Measurements from ENCODE around the gene SLC25A18.

The SLC25A18 gene

GRCh38 chr22:17570851-17571631 is 7.7 kb downstream of the SLC25A18 start:
- DNase-seq (ENCODE audit: low read depth): no peak

GRCh38 chr22:17575151-17575550 is 11.9 kb downstream of the SLC25A18 start:
- DNase-seq (ENCODE audit: low read depth): no peak

DNA sequence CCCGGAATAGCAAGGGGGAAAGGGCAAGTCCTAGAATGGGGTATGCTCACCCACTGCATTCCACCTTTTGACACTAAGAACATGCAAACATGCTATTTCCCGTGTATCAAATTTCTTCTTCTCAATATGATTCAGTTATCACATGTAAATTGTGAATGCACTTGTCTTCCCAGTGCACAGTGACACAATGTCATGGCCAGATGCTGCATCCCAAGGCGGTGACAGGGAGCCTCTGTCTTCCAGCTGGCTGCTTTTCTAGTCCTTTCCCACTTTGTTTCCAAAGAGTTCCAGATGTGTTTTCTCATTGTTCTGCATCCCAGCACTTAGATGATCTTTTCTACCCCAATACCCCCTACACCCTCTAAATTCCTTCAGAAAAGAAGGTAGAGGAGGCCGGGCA is 12.4 kb downstream of the SLC25A18 start:
- DNase-seq (ENCODE audit: low read depth): no peak

DNA sequence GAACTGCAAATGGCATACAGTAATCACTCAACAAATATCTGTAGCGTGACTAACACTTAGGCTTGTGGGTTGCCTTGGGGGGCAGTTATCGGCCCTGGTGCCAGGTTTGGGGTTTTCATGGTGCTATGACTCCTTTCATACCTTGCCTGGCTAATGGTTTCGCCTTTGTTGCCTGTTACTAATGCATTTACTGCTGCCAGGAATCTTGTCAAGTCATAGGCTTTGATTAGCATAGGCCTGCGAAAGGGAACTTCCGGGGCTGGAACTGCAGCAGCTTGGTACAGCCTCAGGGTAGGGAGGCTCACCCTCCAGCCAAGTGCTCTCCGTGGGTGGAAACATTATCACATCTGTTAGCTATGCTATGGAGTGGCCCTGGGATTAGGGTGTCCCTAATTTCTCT is 13.2 kb downstream of the SLC25A18 start:
- no peak for DNase-seq (ENCODE audit: low read depth)

DNA sequence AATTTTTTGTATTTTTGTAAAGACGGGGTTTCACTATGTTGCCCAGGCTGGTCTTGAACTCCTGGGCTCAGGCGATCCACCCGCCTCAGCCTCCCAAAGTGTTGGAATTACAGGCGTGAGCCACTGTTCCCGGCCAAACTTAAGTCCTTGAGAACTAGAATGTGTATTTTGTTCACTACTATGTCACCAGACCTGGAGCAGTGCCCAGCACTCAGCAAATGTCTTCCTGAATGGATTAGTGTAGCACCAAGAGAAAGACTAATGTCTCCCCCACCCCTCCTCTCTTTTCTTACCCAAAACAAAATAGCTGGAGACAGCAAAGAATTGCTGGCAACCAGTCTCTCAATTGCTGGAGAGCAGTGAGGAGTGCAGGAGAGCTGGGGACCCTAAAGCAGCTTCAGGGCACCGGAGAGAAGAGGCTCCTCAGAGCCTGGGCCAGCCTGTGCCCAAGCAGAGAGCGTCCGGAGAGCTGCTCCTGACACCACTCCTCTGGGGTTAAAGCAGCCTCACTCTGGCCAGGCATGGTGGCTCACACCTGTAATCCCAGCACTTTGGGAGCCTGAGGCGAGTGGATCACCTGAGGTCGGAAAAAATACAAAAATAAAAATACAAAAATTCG is 14.9 kb downstream of the SLC25A18 start:
- DNase-seq (ENCODE audit: low read depth): no peak

DNA sequence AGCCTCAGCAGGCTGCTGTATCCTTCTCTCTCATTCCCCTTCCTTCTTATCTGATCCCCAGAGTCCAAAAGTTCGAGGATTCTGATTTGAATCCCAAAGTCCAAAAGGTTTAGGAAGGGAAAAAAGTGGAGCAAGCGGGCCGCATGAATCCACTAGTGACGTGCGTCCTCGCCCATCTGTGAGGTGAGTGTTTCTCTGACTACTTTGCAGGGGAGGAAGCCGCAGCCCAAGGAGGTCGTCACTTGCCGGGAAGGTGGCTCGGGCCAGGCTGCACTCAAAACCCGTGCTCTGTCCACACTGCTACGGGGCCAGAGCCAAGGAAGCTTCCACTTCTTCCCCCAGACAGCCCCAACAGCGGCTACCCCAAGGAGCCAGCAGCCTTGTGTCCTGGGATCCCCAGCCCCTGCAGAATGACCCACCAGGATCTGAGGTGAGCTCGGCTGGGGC is 16.3 kb downstream of the SLC25A18 start:
- no peak for DNase-seq (ENCODE audit: low read depth)

DNA sequence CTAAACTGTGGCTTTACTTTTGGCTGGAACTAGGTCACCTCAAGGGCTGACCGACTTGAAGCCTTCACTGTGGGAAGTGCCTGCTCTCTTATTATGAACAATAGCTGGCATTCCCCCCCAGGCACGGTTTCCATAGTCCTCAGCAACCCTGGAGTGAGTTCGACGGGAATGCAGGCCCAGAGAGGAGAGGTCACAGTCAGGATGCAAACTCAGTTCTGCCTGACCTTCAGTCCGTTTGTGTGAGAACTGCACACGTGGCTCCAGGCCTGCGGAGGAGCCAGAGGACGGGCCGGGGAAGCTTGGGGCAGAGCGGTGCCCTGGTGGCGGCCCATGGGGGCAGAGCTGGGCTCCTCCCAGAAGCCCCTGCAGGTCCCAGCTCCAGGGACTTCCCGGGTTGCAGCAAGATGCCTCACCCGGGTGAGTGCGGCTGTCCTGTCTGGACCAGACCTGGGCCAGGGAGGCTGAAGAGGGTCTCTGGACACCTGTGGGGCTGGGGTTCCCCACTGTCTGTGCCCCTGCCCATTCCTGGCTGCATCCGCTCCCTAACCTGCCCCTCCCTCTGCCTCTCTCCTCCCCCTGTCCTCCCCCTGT is 17.2 kb downstream of the SLC25A18 start:
- DNase-seq (ENCODE audit: low read depth): no peak

GRCh38 chr22:17581056-17581455 is 17.8 kb downstream of the SLC25A18 start:
- no peak for DNase-seq (ENCODE audit: low read depth)

- DNase-seq (ENCODE audit: low read depth): no peak
Observed at GRCh38 chr22:17581631-17582030, 18.3 kb downstream of the SLC25A18 start.

GRCh38 chr22:17583151-17583550 is 19.9 kb downstream of the SLC25A18 start:
- no peak for DNase-seq (ENCODE audit: low read depth)

- no peak for DNase-seq (ENCODE audit: low read depth)
Observed at GRCh38 chr22:17586831-17587440, 23.6 kb downstream of the SLC25A18 start.

- DNase-seq (ENCODE audit: low read depth): no peak
Observed at GRCh38 chr22:17587629-17588028, 24.3 kb downstream of the SLC25A18 start.

GRCh38 chr22:17588606-17589005 is 25.3 kb downstream of the SLC25A18 start:
- no peak for DNase-seq (ENCODE audit: low read depth)

DNA sequence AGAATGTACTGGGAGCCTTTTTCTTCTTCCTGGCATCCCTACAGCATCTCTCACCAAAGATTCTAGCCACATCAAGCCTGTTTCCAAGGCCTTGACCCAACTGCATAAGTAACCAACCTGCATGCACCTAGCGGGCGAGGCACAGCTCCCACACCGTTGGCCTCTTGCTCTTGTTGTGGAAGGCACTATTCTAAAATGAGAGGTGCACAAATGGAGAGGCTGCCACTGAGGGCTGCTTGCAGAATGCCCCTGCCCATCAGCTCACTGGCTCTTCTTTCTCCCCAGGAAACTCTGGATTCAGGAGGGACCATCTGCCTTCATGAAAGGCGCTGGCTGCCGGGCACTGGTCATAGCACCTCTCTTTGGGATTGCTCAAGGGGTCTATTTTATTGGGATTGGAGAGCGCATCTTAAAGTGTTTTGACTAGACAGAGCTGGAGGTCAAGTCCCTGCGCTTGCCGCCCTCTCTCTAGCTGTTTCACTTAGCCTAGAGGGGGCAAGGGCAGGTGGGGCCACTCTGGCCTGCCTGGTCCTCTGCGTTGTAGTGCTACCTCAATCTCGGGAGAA is 26.6 kb downstream of the SLC25A18 start:
- DNase-seq (ENCODE audit: low read depth): no peak

- DNase-seq (ENCODE audit: low read depth): no peak
Observed at GRCh38 chr22:17590586-17590985, 27.3 kb downstream of the SLC25A18 start.

GRCh38 chr22:17592201-17592600 is 28.9 kb downstream of the SLC25A18 start:
- no peak for DNase-seq (ENCODE audit: low read depth)

- no peak for DNase-seq (ENCODE audit: low read depth)
Observed at GRCh38 chr22:17596226-17596625, 32.9 kb downstream of the SLC25A18 start.

DNA sequence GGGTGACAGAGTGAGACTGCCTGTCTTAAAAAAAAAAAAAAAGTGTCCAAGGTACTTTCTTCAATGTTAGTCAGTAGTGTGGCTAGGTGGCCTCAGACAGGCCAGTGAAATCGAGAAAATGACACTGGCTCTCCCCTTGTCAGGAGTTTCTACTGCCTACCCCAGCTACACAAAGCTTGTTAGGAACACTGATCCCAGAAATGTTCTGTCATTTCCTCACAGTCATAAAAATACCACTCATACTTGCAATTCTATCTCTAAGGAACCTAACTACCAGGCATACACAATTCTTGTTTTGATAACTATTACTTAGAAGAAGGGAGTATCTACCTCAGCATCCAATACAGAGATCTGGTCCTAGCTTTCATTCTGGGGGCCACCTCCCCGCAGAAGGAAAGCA is 33.9 kb downstream of the SLC25A18 start:
- no peak for DNase-seq (ENCODE audit: low read depth)

GRCh38 chr22:17598318-17598717 is 35.0 kb downstream of the SLC25A18 start:
- DNase-seq (ENCODE audit: low read depth): no peak

GRCh38 chr22:17601031-17601430 is 37.7 kb downstream of the SLC25A18 start:
- DNase-seq (ENCODE audit: low read depth): no peak

GRCh38 chr22:17603668-17604067 is 40.4 kb downstream of the SLC25A18 start:
- DNase-seq (ENCODE audit: low read depth): no peak

DNA sequence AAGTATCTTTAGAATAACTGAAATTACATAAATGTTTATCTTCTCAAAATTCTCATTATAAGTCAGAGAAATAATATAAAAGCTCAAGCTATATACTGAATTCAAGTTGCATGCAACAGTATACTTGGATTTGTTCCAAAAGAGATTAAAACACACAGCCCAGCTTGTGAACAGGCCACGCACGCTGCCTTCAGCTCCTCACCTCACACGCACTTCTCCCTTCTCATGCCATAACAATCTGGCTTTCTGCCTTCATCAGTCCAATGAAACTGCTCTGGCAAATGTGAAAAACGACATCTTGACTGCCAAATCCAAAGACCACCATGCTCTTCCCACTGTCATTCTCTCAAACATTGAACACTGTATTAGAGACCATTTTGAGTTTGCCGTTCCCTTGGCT is 43.2 kb downstream of the SLC25A18 start:
- no peak for DNase-seq (ENCODE audit: low read depth)
